ENCODE results near the gene DPF1.
"Not testable (repeated sequence)": the region's sequence is repeated elsewhere in the genome, so short reads cannot be mapped to it uniquely, and the experiment has no call there.

Gene DPF1

DNA sequence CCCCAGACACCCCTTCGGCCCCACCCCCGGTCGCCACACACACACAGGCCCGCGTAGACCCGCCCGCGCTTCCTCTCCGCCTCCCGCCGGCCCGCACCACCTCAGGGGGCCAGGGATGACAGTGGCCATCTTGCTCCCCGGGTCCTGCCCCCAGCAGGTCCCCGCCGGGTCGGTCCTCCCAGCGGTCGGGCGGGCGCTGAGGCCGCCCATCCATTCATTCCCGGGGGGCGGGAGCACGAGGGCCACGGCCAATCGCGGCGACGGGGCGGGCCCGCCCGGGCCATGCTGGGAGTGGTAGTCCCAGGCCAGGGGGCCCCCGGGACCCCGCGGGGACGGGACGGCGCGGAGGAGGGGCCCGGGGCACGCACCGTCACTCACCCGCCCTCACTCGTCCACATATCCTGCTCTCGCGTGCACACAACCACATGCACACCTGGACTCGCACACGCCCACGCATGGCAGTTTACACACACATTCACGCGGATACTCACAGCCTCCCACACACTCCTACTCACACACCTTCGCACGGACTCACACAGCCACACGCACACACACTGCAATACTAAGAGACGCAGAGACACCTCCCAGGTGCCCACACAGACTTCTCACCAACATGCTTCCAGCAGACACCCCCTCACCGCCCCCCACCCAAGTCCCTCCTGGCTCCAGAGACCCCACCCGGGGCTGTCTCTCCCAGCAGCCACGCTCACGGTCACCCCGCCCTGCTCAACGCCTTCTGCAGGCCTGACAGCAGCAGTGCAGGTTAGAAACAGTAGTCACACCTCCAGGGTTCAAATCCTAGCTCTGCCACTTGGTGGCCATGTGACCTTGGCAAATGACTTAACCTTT lies at the start of gene DPF1:
TSS of gene DPF1 (minus strand) at position 209 of the 849 bp plus-strand sequence. CDS start at position 129, 80 bp downstream.
- DNase-seq: peak; percentile 85

DNA sequence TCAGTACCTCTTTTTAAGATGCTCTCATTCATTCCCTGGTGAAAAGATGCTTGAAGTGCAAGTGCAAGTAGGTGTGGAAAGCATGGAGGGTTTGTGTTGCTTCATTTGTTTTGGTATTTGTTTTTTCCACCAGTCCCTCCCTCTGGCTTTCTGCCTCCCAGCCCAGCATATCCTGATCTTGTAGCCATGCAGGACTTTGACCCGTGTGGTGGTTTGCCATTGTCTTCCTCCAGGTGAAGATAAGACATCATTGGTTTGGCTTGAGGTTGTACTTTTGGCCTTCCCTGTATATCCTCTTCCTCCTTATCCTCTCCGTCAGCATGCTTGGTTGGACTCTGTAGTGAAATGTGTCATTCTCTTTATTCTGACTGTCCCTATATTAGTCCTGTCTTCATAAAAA lies 49.5 kb upstream of the DPF1 start:
- no peak for DNase-seq

DNA sequence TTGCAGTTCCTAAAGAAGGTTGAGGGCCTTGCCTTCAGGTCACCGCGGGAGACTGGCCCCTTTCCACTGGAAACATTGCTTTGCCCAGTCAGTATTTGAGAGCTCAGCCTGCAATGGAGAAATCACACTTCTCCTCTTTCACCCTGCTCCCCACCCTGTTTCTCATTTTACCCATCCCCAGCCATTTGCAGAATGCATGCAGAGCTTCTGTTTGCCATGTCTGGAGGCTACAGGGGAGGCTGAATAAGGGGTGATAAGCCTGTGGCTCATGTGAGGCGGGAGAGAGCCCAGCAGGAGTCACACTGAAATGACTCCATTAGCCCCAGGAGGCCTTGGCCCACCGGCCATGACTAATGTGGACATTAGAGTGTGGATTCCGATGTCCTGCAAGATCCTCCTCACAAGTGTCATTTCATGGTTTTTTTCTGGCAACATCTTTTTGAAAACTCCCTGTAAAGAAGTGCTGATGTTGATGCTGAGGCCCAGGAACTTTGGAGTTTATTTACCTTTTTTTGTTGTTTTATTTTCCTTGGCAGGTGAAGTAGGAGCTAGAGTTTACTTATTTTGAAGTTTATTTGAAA lies 46.7 kb upstream of the DPF1 start:
- DNase-seq: no peak

DNA sequence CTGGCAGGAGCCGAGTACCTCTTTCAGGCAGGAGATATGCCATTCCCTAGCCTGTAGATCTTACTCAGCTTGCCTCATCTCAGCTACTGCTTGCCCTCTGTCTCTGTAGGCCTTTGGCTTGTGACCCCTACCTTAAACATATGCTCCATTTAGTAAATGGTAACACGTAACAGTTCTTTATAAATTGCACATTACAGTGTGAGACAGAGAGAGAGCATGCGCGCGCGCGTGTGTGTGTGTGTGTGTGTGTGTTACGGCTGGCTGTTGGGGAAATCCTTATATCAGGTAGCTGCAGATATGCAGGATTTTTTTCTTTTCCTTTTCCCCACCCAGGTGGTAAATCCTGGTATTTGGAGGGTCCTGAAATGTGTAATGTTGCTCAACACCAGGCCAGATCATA lies 44.5 kb upstream of the DPF1 start:
- no peak for DNase-seq

DNA sequence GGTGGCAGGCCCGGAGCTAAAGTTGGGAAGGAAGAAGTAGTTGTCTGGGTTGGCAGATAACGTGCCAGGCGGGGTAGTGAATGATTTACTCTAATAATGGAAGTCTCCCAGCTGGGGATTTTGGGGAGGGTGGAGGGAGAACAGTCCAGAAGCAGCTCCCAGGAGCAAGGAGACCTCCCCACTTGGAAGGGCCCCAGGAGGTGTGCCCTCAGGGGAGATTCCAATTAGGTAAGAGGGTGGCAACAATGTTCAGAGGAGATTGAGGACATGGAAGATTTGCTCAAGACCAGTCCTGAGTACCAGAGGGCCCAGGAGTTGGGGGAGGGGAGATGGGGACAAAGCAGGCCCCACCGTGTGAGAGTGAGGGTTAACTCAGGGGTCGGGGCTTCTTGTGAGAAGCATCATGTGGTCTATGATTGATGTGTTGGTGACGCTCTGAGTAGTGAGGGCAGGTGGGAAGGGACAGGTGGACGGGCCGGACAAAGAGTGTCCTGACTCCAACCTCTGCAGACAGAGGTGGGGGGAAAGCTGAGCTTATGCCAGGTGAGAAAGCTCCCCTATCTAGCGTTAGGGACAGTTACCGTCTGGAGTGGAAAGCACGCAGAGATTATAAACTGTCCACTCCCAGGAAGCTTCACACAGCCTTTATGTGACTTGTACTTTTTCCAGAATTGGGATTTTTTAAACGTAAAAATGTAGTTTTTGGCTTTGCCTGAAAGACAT lies 43.9 kb upstream of the DPF1 start:
- DNase-seq: peak; percentile 11

DNA sequence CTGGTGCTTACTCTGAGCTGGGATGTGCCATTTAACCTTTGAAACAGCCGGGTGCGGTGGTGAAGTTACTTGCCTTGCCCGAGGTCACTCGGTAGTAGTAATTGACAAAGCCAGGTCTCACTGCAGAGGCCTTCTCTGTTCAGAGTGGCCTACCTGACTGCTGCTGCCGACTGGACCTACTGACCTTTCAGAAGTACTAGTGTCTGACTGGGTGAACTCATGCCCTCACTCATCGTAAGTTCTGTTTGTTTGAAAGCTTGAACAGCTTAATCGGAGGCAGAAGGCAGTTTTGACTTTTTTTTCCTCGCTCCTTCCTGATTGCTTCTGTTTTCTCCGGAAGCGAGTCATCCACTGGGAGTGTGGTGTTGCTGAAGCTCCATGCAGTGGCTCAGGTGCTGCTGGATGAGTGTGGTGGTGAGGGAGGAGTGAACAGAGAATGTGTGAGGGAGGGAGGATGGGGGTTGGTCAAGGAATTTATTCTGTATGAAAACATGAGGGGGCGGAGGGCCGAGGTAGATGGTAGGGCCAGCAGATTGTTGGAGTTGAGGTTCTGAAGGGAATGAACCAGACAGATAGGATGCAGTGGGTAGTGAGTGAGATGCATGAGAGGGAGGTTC lies 43.1 kb upstream of the DPF1 start:
- DNase-seq: peak; percentile 79

DNA sequence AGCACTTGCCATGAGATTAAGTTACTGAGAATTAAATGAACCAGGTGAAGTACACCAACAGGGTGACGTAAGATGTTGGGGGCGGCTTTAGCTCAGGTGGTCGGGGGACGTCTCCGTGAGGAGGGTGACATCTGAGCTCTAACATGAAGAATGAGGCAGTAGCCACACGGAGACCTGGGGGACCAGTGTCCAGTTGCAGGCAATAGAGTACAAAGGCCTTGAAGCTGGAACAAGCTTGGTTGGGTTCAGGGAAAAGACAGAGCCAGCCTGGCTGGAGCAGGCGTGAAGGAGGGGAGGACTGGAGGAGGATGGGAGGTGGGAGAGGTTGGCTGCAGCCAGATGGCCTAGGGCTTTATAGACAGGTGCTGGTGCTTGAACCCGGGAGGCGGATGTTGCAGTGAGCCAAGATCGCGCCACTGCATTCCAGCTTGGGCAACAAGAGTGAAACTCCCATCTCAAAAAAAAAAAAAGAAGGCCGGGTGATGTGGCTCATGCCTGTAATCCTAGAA lies 42.0 kb upstream of the DPF1 start:
- DNase-seq: peak; percentile 15

DNA sequence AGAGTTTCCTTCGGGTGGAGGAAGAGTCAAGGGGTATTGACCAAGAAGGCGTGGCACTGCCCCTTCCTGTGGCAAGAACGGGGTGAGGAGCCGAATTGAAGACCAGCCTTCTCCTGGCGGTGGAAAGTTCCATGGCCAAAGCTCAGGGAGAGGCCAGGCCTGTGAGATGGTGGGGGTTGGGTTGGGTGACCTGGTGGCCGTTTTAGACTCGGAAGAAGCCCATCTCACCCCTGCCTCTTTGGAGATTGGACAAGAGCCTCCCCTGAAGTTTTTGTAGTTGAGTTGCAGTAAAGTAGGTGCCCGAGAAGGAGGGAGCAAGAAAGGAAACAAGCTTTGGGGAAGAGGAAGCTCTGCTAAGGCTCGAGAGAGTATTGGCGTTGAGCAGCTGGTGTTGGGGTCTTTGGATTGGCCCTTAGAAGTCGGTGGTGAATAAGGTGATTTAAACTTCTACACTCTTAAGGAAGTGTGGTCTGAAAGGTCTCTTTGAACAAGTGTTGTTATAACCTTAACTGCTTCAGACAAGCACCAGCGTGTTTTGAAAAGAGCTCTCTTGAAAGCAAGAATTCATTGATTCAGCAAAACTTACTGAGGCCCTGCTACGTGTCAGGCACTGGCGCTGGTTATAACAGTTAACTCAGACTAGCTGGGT lies 41.3 kb upstream of the DPF1 start:
- no peak for DNase-seq

DNA sequence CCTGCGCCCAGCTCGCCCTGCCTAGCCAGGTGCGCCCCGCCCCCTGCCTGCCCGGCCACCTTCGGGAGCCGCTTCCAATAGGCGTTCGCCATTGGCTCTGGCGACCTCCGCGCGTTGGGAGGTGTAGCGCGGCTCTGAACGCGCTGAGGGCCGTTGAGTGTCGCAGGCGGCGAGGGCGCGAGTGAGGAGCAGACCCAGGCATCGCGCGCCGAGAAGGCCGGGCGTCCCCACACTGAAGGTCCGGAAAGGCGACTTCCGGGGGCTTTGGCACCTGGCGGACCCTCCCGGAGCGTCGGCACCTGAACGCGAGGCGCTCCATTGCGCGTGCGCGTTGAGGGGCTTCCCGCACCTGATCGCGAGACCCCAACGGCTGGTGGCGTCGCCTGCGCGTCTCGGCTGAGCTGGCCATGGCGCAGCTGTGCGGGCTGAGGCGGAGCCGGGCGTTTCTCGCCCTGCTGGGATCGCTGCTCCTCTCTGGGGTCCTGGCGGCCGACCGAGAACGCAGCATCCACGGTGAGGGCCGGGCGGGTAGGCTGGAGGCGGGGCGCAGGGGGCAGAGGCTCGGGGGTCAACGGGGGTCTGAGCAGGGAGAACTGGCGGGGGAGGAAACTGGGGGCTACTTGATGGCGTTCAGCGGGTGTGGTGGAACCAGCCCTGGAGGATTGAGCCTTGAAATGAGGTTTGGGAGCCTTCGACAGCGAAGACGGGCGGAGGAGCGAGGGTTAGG lies 40.6 kb upstream of the DPF1 start, which contains the start of gene SPINT2:
TSS of gene SPINT2 (plus strand) at position 88 of the 727 bp plus-strand sequence. CDS start at position 408, 320 bp downstream.
- DNase-seq: no peak

DNA sequence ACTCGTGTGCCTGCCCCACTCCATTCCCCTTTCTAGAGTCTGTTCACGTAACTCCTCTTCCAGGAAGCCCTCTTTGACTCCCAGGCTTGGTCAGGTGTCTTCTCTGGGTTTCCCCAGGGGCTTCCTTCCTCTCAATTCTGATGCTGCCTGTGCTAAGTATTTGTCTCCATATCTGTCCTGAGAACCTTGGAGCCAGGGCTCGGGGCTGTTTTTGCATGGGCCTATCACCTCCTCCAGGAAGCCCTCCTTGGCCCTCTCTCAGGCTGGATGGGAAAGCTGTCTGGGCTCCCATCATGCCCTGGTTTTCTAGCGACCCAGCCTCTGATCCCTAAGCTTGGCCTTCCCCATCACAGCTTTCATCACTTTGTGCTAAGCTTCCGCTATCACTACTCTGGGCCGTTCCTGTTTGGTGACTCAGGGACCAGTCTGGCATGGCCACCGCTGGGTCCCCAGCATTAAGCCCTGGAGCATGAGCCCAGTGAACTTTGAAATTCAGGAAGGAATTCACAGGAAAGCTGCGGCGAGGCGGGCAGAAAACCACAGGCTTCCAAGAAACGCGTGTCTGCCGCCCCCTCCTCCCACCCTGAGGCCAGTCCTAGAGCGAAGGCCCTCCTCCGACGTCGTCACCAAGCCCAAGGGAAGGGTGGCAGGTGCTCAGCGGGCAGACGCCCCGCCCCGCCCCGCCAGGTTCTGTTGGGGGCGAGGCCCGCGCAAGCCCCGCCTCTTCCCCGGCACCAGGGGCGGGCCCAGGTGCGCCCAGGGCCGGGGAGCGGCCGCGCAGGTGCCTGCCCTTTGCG lies 39.9 kb upstream of the DPF1 start:
- DNase-seq: peak; percentile 31

DNA sequence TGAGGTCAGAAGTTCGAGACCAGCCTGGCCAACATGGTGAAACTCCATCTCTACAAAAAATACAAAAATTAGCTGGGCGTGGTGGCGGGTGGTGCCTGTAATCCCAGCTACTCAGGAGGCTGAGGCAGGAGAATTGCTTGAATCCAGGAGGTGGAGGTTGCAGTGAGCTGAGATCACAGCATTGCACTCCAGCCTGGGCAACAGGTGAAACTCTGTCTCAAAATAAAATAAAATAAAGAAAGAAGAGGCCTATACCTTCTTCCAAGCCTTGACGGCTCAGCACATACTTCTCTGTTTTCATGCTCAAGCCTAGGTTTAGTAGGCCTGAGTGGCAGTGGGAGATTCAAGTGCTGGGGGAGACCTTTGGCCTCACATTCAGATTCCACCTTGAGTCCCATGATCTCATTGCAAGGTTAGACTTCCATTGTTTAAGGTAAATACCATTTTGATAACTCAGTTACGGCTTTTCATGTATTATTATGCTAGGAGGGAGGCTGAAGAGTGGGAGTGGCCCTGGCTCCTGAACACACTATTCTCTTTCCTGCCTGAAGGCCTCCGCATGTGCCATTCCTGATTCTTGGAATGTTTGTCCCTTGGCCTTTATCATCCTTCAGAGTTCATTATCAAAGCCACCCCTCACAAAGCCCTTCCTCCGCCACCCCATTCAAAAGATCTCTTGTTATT lies 38.7 kb upstream of the DPF1 start:
- DNase-seq: no peak

DNA sequence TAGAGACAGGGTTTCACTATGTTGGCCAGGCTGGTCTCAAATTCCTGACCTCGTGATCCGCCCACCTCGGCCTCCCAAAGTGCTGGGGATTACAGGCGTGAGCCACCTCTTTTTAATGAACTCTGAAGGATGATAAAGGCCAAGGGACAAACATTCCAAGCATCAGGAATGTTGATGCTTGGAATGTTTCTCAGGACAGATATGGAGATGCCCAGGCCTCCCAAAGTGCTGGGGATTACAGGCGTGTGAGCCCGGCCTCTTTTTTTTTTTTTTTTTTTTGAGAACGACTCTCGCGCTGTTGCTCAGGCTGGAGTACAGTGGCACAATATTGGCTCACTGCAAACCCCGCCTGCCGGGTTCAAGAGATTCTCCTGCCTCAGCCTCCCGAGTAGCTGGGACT lies 37.9 kb upstream of the DPF1 start:
- DNase-seq: not testable (repeated sequence)

DNA sequence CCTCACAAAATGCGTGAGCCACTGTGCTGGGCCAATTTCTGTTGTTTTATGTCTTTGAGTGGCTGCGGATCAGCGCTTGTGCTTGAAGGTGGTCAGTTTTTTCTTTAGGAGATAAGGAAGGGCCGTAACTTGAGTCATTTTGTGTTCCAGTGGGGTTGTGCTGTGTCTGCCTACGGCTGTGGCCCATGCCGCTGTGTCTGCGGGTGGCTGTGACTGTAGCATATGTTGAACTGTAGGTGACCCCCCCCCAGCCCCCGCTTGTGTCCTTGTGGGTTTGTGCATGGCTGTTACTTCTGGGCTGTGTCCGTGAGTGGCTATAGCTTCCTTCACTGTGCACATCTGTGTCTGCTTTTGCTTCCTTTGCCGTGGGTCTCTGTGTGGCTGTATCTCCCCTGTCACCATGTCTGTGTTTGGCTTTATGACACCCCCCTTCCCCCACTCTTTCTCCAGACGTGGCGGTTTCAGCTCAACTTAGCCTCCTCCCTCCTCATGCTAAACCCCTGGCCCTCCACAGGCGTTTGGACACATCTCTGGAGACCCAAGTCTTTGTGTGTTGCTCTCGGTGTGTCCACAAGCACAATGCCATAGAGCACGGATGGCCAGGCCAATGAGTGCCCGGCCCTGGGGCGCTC lies 31.5 kb upstream of the DPF1 start:
- no peak for DNase-seq

DNA sequence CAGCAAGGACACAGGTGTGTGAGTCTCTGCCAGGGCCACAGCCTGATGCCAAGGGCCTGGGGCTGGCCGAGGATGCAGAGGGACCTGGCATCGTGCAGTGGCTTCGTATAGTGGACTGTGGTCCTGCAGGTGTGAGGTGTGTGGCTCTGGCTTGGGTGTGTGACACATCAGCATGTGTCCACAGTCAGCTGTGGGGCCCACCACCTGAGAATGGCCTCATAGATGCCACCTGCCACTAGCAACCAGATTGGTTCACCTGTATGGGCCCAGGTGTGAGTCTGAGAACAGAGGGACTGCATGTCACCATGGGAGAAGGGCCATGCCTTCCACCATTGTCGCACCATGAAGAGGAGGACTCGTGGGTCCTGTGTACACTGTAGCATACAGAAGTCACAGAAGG lies 29.8 kb upstream of the DPF1 start:
- no peak for DNase-seq

DNA sequence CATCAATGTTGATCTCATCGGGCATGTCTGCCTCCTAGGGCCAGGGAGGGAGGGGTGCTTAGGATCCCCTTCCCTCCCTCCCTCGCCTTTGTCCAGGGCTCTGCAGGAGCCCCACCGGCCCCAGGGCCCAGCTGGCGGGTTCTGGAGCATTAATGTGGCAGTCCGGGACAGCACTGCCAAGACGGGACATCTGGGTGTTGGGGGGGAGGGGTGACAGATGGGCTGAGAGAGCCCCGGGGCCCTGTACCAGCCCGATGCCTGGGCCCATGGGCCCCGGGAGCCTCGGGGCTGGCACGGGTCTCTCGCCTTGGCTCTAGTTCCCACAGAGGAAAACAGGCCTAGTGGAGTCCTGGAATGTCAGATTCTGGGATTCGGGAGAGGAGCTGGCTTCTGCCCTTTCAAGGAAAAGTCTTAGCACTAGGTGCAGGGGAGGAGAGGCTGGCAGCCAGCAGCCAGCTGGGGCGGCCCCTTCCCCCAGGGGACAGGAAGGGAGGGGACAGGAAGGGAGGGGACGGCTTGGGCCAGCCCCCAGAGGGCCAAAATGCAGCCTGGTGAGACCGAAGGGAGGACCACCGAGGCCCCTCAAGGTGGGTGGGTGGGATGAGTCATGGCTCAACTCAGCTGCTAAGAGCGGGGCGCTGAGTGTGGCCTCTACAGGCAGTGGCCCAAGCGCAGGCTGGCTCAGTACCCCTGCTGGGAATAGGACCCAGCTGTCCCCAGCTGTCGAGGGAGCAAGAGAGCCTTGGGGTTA lies 29.1 kb upstream of the DPF1 start:
- DNase-seq: no peak

DNA sequence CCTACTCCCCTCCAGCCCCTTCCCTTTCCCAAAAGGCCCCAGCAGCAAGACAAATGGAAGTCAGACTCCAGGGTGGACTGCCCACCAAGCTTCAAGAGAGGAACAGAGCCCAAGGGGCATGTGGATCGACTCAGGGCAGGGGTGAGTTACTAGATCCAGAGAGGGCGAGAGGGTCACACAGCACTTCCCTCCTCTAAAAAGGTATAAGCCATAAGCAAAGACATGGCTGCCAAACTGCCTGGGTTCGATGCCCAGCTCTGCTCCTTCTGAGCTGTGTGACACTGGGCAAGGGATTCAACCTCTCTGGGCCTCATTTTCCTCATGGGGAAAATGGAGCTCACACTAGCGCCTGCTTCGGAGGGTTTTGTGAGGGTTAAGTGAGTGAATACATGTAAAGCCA lies 28.4 kb upstream of the DPF1 start:
- no peak for DNase-seq

DNA sequence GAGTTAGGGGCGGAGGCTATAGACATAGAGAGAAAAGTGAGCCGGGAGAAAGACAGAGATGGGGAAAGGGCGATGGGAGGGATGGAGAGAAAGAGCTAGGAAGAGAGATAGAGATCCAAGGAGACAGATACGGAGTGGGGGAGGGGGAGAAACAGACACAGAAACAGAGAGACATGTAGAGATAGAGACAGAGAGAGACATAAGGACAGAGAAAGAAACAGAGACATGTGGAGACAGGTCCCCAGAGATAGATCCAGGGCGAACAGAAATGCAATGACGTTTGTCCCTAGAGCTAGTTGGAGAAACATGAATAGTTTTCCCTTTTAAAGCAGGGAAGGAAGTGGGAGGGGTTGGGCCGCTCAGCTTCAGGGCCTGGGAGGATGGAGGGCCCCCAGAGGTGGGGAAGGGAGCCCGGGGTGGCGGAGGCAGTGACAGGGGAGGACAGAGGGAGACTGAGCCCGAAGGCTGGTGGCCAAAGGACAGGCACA lies 27.6 kb upstream of the DPF1 start:
- DNase-seq: no peak

DNA sequence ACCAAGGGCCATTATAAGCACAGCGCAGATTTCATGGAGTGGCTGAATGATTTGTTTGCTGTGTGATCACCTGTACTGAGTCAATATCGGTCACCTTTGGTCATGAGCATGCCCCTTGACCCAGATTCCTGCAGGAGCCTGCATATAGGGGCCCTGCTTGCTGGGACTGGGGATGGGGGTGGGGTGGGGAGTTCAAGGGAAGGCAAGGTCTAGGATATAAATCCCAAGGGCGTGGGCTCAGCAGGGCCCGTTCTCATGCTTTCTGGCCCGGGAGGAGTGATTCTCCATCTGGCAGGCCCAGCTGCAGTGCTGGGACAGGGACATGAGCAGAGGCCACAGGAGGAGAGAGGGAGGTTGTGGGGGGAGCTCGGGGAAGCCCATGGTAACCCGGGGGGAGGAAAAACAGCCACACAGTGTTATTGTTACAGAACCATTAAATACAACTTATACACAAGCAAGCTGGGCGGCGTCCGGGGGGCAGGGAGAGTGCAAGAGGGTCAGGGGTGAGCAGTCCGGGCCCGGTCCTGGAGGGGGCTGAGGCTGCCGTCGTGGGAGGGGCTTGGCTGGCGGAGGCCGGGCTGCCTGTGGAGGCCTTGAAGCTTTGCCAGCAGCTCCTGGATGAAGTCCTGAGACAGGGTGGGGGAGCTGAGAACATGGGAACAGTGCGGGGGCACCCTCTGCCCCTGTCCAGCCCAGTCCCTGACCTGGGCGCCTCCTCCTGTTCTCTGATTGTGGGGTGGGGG lies 27.0 kb upstream of the DPF1 start:
- no peak for DNase-seq
